Type B pancreatic cell (in vitro differentiated cells): ENCODE data around the gene IL1R2. TPM values are rescaled to one million over a fixed set of nuclear protein-coding genes. Genes with fewer than 3 reads are reported as not detected.
"Not testable (repeated sequence)": the region's sequence is repeated elsewhere in the genome, so short reads cannot be mapped to it uniquely, and the experiment has no call there.

ENCODE experiments used
- DNase-seq: peaks from one replicate; pipeline ENCODE4 v3.0.0; 2021; ENCODE audit warnings: mixed read lengths; ENCODE audit not compliant: unreplicated experiment; ENCODE audit errors: extremely low spot score
- H3K27ac Mint-ChIP-seq: 2 replicates; pipeline ENCODE4 v1.8.0; 2021; ENCODE audit warnings: mild to moderate bottlenecking, mixed read lengths
- H3K27me3 Mint-ChIP-seq: 2 replicates; pipeline ENCODE4 v1.8.0; 2021; ENCODE audit warnings: mixed read lengths
- H3K36me3 Mint-ChIP-seq: 2 replicates; pipeline ENCODE4 v1.8.0; 2021; ENCODE audit warnings: mixed read lengths
- H3K4me1 Mint-ChIP-seq: one replicate; pipeline ENCODE4 v1.8.0; 2021; ENCODE audit warnings: mixed read lengths; ENCODE audit not compliant: unreplicated experiment
- H3K4me3 Mint-ChIP-seq: 2 replicates; pipeline ENCODE4 v1.8.0; 2021; ENCODE audit warnings: mild to moderate bottlenecking, mixed read lengths
- H3K9me3 Mint-ChIP-seq: 2 replicates; pipeline ENCODE4 v1.8.0; 2021; ENCODE audit warnings: mixed read lengths
- CTCF ChIP-seq: fragments of 200-600 bp; sonication (generic); conservative IDR thresholded peaks from 2 replicates; pipeline ENCODE4 v1.5.0; 2021; ENCODE audit warnings: antibody characterized with exemption, mild to moderate bottlenecking
- total RNA-seq: library from RNA; stranded (reverse); gene quantifications from 2 replicates; pipeline ENCODE4 v1.2.1, GENCODE V29; 2021; ENCODE audit warnings: low replicate concordance

Gene IL1R2
- total RNA-seq, 1 donor from 2014 or later = 0.48 TPM

DNA sequence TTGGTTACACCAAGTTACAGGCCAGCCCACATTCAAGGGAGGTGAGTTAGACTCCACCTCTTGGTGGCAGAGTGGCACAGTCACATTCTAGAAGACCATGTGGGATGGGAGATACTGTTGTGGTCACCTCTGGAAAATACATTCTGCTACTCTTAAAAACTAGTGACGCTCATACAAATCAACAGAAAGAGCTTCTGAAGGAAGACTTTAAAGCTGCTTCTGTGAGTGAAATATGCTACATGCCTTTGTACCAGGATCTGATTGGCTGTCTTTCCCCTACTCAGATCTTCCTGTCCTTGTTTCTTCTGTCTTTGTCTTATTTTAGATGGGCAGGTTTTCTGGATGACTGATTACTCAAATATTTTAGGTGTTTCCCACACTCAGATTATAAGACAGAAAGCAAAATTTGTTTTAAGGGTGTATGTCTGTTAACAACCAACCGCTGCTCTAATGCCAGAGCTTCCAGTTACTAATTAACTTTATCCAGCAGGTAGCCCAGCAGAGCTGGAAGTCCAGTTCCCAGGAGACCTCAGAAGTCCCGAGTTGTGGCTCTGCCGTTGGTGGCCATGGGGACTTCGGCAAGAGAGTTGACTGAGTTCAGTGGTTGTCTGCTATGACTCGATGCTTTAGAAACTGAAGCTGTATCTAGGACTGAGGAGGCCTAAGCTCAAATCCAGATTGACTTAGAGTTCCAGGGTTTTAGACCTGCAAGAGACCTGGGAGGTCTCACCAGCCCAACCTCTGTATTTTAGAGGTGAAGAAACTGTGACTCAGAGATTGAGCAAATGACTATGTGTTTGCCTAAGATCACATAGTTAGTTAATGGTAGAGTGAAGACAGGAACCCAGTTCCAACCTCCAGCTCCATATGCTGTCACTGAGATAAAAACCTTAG is 7.4 kb downstream of the IL1R2 start:
- no peaks in the 10 kb centered on the region for H3K4me1 Mint-ChIP-seq
- H3K4me3 Mint-ChIP-seq = no peak overlapping the region
- H3K27me3 Mint-ChIP-seq = peaks cover 7% of the 10 kb centered on the region
- TF ChIP-seq CTCF = no peak
- no peak for DNase-seq
- H3K9me3 Mint-ChIP-seq = no peaks in the 10 kb centered on the region
- no peak overlapping the region for H3K27ac Mint-ChIP-seq
- H3K36me3 Mint-ChIP-seq = no peaks in the 10 kb centered on the region

GRCh38 chr2:102000012-102000411 is 8.3 kb downstream of the IL1R2 start:
- DNase-seq = no peak
- H3K27me3 Mint-ChIP-seq = peaks cover 7% of the 10 kb centered on the region
- no peaks in the 10 kb centered on the region for H3K4me1 Mint-ChIP-seq
- TF ChIP-seq CTCF = no peak
- no peaks in the 10 kb centered on the region for H3K9me3 Mint-ChIP-seq
- H3K36me3 Mint-ChIP-seq = no peaks in the 10 kb centered on the region
- H3K4me3 Mint-ChIP-seq = no peak overlapping the region
- no peak overlapping the region for H3K27ac Mint-ChIP-seq

- Mint-ChIP-seq H3K9me3 (no peaks in the 10 kb centered on the region), H3K27me3 (peaks cover 7% of the 10 kb centered on the region), H3K27ac (no peak overlapping the region), H3K4me3 (no peak overlapping the region), H3K4me1 (no peaks in the 10 kb centered on the region), H3K36me3 (no peaks in the 10 kb centered on the region)
- TF ChIP-seq CTCF = no peak
- no peak for DNase-seq
Measured at GRCh38 chr2:102000813-102001766, 9.3 kb downstream of the IL1R2 start.

GRCh38 chr2:102001767-102002142 is 10.0 kb downstream of the IL1R2 start:
- Mint-ChIP-seq H3K4me3 (no peak overlapping the region), H3K36me3 (no peaks in the 10 kb centered on the region), H3K9me3 (no peaks in the 10 kb centered on the region), H3K27me3 (peaks cover 10% of the 10 kb centered on the region), H3K4me1 (no peaks in the 10 kb centered on the region), H3K27ac (no peak overlapping the region)
- DNase-seq = no peak
- TF ChIP-seq CTCF = no peak

DNA sequence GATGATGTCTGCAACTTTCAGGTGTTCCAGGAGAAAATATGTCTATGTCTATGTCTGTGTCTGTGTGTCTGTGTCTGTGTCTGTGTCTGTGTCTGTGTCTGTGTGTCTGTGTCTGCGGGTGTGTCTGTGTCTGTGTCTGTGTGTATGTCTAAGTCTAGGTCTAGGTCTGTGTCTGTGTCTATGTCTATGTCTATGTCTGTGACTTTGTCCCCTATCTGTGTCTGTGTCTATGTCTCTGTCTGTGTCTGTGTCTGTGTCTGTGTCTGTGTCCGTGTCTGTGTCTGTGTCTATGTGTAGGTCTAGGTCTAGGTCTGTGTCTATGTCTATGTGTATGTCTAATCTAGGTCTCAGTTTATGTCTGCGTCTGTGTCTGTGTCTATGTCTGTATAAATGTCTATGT is 10.5 kb downstream of the IL1R2 start:
- H3K9me3 Mint-ChIP-seq = no peaks in the 10 kb centered on the region

GRCh38 chr2:102002909-102003308 is 11.1 kb downstream of the IL1R2 start:
- not testable (repeated sequence) for H3K4me3 Mint-ChIP-seq, H3K4me1 Mint-ChIP-seq, H3K27me3 Mint-ChIP-seq, H3K9me3 Mint-ChIP-seq, H3K27ac Mint-ChIP-seq, H3K36me3 Mint-ChIP-seq, DNase-seq

More for the DNA sequence above, 10.5 kb downstream of the IL1R2 start:
- DNase-seq = no peak
- Mint-ChIP-seq H3K4me1 (no peaks in the 10 kb centered on the region), H3K27ac (no peak overlapping the region), H3K27me3 (peaks cover 10% of the 10 kb centered on the region), H3K36me3 (no peaks in the 10 kb centered on the region), H3K4me3 (no peak overlapping the region)
- TF ChIP-seq CTCF = no peak
